B cell (primary cell): Measurements from ENCODE around the gene LIX1. TPM values are rescaled to one million over a fixed set of nuclear protein-coding genes. Genes with fewer than 3 reads are reported as not detected.

Experiments used
- ATAC-seq: fragments of 200-7000 bp; cut with Tn5 transposase; one replicate; pipeline ENCODE4 v1.10.0; 2021; ENCODE audit warnings: low read depth, mild to moderate bottlenecking, moderate number of reproducible peaks, moderate library complexity
- CTCF ChIA-PET: fragments of 350-600 bp; sonication (Branson Sonifier 250); formaldehyde crosslinking; loops from one replicate; lab custom pipeline; 2021; ENCODE audit warnings: antibody characterized with exemption, inconsistent platforms; lab: Charles Lee
- POLR2A ChIA-PET: fragments of 350-600 bp; sonication (Branson Sonifier 250); formaldehyde crosslinking; loops from one replicate; lab custom pipeline; 2021; ENCODE audit warnings: antibody characterized with exemption; lab: Charles Lee
- DNase-seq: peaks from one replicate; pipeline ENCODE4 v3.0.0; 2013
- H2AFZ ChIP-seq: 2 replicates; pipeline ENCODE4 v1.6.1; 2012; ENCODE audit warnings: mild to moderate bottlenecking, low read depth, low read length; ENCODE audit not compliant: insufficient read depth, poor library complexity, severe bottlenecking
- H3K27ac ChIP-seq, 2 donors: 1 replicate in 1 of 2; 2 replicates in 1 of 2; pipeline ENCODE4 v1.5.1; 2012 to 2013; ENCODE audit warnings: low read length in 2 of 2, mild to moderate bottlenecking in 2 of 2, moderate library complexity in 1 of 2
- H3K27me3 ChIP-seq, 4 experiments: fragments of 200-600 bp in 1 of 4; sonication (generic) in 1 of 4; replicated peaks in 1 of 4; 1 replicate in 2 of 4; 2 replicates in 2 of 4; pipeline versions ENCODE4 v1.6.1 to v1.7.0; 2013 to 2016; ENCODE audit warnings: low read length in 3 of 4, mild to moderate bottlenecking in 2 of 4, mixed read lengths in 1 of 4, moderate library complexity in 1 of 4; ENCODE audit not compliant: insufficient read depth in 4 of 4, control insufficient read depth in 3 of 4; ENCODE audit errors: control extremely low read depth in 1 of 4
- H3K36me3 ChIP-seq, 2 experiments: replicated peaks in 1 of 2; 1 replicate in 1 of 2; 2 replicates in 1 of 2; pipeline versions ENCODE4 v1.6.1 to v1.7.1; 2013; ENCODE audit warnings: low read length in 1 of 2; ENCODE audit not compliant: insufficient read depth in 2 of 2, control insufficient read depth in 1 of 2; ENCODE audit errors: control extremely low read depth in 1 of 2, extremely low read depth in 1 of 2
- H3K4me1 ChIP-seq, 2 donors: fragments of 200-600 bp in 1 of 2; sonication (generic) in 1 of 2; 1 replicate in 1 of 2; 2 replicates in 1 of 2; pipeline versions ENCODE4 v1.5.1 to v1.6.1; 2013 to 2017; ENCODE audit warnings: low read length in 2 of 2; ENCODE audit not compliant: control insufficient read depth in 2 of 2, insufficient read depth in 2 of 2
- H3K4me2 ChIP-seq: replicated peaks from 2 replicates; pipeline ENCODE3; 2012; ENCODE audit warnings: mild to moderate bottlenecking, low read depth, low read length; ENCODE audit not compliant: poor library complexity, severe bottlenecking
- H3K4me3 ChIP-seq, 5 experiments: fragments of 200-600 bp in 1 of 5; sonication (generic) in 1 of 5; 1 replicate in 3 of 5; 2 replicates in 2 of 5; pipeline versions ENCODE4 v1.5.1 to v1.7.0; 2011 to 2016; ENCODE audit warnings: low read length in 4 of 5, mild to moderate bottlenecking in 4 of 5, low read depth in 2 of 5, control low read depth in 1 of 5, moderate library complexity in 1 of 5; ENCODE audit not compliant: insufficient read depth in 1 of 5; ENCODE audit errors: control extremely low read depth in 1 of 5, extremely low read depth in 1 of 5
- H3K79me2 ChIP-seq: fragments of 200-600 bp; sonication (generic); one replicate; pipeline ENCODE4 v1.6.0; 2016; ENCODE audit warnings: low read length; ENCODE audit not compliant: control insufficient read depth, insufficient read depth
- H3K9ac ChIP-seq: fragments of 200-600 bp; sonication (generic); 2 replicates; pipeline ENCODE4 v1.6.1; 2017; ENCODE audit warnings: mild to moderate bottlenecking, low read length, moderate library complexity
- H3K9me3 ChIP-seq, 3 donors: one replicate each; pipeline versions ENCODE4 v1.6.1 to v1.7.1; 2013; ENCODE audit warnings: low read length in 2 of 3; ENCODE audit not compliant: control insufficient read depth in 2 of 3, insufficient read depth in 1 of 3; ENCODE audit errors: control extremely low read depth in 1 of 3
- H4K20me1 ChIP-seq: 2 replicates; pipeline ENCODE4 v1.6.0; 2012; ENCODE audit warnings: mild to moderate bottlenecking, low read length; ENCODE audit not compliant: insufficient read depth, control insufficient read depth, poor library complexity, severe bottlenecking
- H3K27ac Mint-ChIP-seq: one replicate; pipeline ENCODE4 v1.8.0; 2021; ENCODE audit warnings: mixed read lengths
- H3K27me3 Mint-ChIP-seq: one replicate; pipeline ENCODE4 v1.8.0; 2021; ENCODE audit warnings: mixed read lengths
- H3K4me1 Mint-ChIP-seq: one replicate; pipeline ENCODE4 v1.8.0; 2021; ENCODE audit warnings: mixed read lengths
- H3K4me3 Mint-ChIP-seq: one replicate; pipeline ENCODE4 v1.8.0; 2021; ENCODE audit warnings: mixed read lengths
- H3K9me3 Mint-ChIP-seq: one replicate; pipeline ENCODE4 v1.8.0; 2022; ENCODE audit warnings: mixed read lengths; ENCODE audit not compliant: insufficient read depth
- EZH2 ChIP-seq: IDR thresholded peaks from 2 replicates; pipeline ENCODE4 v1.6.1; 2012; ENCODE audit warnings: borderline replicate concordance, low read depth, mild to moderate bottlenecking, moderate library complexity, low read length; ENCODE audit not compliant: insufficient read depth, poor library complexity, severe bottlenecking
- WGBS: methylation state at CpG from one replicate; pipeline ENCODE4 v1.1.5; 2013; ENCODE audit warnings: missing lambda C conversion rate; ENCODE audit not compliant: insufficient coverage; 5-methylcytosine and 5-hydroxymethylcytosine counted together
- intact Hi-C: fragments of 100-400 bp; cut with micrococcal nuclease; formaldehyde crosslinking; loops from one replicate; pipeline ENCODE4 v1.10.0; 2022
- polyA plus RNA-seq: library from polyadenylated mRNA; depleted of rRNA; stranded (reverse); fragments of >200 nt; gene quantifications from 2 replicates; pipeline ENCODE4 v1.2.3, GENCODE V29; 2012
- total RNA-seq, 2 donors: library from RNA; stranded (reverse); fragments of 120-200 nt in 1 of 2; gene quantifications; 1 replicate in 1 of 2; 2 replicates in 1 of 2; pipeline versions ENCODE4 v1.2.3 to v1.2.4, GENCODE V29; 2013 to 2022
- TF ChIP-seq, protein P1 (sequence below): fragments of 200-600 bp; IDR thresholded peaks from one replicate; pipeline ENCODE4 v1.8.0; 2022; ENCODE audit warnings: antibody characterized with exemption, mild to moderate bottlenecking

LIX1 gene
- total and polyA plus RNA-seq, 2 donors (not counting 1 experiment from before 2014, with no cell fraction given), result not detected

DNA sequence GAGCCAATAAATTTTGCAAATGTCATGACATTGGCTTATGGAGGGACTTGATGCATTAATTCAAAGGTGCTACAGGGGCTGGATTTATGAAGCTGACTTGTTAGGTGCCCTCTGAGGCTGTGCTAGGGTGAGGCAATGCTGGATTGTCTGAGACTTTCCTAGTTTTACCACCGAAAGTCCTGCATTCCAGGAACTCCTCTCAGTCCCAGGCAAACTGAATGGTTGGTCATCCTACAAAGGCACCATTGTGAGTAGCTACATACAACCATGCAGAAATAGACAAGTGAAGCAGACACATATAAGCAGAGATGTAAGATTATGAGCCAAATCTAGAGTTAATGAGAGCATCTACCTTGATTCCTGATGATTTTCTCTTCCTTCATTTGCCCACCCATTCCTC is 95.3 kb downstream of the LIX1 start:
- Histone ChIP-seq H3K27me3 (peaks cover 0 to 3% (median 0%) of the 10 kb centered on the region in 4 experiments), H3K27ac (no peak overlapping the region), H3K4me3 (no peak overlapping the region), H3K4me2 (no peak overlapping the region), H2AFZ (no peak overlapping the region), H3K9ac (no peak overlapping the region), H4K20me1 (no peaks in the 10 kb centered on the region), H3K9me3 (no peaks in the 10 kb centered on the region), H3K36me3 (no peaks in the 10 kb centered on the region), H3K4me1 (no peaks in the 10 kb centered on the region), H3K79me2 (no peaks in the 10 kb centered on the region)
- intact Hi-C loops, result no loop called here
- H3K27me3 Mint-ChIP-seq, result peaks cover 11% of the 10 kb centered on the region
- CTCF ChIA-PET, result interaction anchor here (1.5 to 2.1 kb wide), 3 partner anchors 178 to 295 kb away, joined by 6 to 11 read pairs (median 8); no protein-coding TSS in a partner anchor
- ATAC-seq (no peak), DNase-seq (no peak)
- POLR2A ChIA-PET, result no interaction called here
- H3K4me3 Mint-ChIP-seq, result no peak overlapping the region
- no peaks in the 10 kb centered on the region for H3K4me1 Mint-ChIP-seq
- no peak overlapping the region for H3K27ac Mint-ChIP-seq
- WGBS, result no CpG with 5 or more reads among the region's 1 CpG
- no peaks in the 10 kb centered on the region for H3K9me3 Mint-ChIP-seq
- TF ChIP-seq, protein P1, sequence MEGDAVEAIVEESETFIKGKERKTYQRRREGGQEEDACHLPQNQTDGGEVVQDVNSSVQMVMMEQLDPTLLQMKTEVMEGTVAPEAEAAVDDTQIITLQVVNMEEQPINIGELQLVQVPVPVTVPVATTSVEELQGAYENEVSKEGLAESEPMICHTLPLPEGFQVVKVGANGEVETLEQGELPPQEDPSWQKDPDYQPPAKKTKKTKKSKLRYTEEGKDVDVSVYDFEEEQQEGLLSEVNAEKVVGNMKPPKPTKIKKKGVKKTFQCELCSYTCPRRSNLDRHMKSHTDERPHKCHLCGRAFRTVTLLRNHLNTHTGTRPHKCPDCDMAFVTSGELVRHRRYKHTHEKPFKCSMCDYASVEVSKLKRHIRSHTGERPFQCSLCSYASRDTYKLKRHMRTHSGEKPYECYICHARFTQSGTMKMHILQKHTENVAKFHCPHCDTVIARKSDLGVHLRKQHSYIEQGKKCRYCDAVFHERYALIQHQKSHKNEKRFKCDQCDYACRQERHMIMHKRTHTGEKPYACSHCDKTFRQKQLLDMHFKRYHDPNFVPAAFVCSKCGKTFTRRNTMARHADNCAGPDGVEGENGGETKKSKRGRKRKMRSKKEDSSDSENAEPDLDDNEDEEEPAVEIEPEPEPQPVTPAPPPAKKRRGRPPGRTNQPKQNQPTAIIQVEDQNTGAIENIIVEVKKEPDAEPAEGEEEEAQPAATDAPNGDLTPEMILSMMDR, result no peak
- no peak for TF ChIP-seq EZH2

DNA sequence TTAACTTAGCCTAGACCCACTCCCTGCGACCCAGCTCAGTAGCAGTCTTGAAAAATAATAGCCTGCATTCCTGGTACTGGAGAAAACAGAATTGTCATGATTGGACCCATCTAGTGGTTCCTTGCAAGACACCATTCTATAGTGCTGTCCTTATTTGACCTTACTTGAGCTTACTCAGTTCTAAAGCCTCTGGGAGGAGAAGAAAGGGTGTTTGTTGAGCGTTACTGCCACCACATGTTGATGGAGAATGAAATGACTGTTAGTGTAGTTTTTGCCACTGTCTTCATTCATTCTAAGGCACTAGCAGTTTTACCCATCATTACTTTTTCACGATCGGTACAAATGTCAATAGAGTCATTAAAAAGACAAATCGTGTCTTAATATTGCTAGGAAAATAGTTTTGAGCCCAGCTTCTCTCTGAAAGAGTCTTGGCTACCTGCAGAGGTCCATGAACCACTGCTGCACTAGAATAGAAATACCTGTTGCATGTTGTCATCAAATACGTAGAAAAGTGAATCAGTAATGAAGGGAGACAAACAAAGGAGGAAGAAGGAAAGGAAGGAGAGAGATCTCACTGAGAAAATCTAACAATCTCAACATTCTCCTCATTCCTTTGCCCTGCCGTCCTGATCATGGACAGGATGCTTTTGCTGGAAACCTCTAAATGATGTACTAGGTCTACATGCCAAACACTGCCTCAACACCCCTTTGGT is 96.0 kb downstream of the LIX1 start:
- Histone ChIP-seq H3K4me1 (no peaks in the 10 kb centered on the region), H3K36me3 (no peaks in the 10 kb centered on the region), H2AFZ (no peak overlapping the region), H3K9ac (no peak overlapping the region), H3K27me3 (peaks cover 0 to 3% (median 0%) of the 10 kb centered on the region in 4 experiments), H4K20me1 (no peaks in the 10 kb centered on the region), H3K79me2 (no peaks in the 10 kb centered on the region), H3K27ac (no peak overlapping the region), H3K4me2 (no peak overlapping the region), H3K4me3 (no peak overlapping the region), H3K9me3 (no peaks in the 10 kb centered on the region)
- Mint-ChIP-seq H3K4me1 (no peaks in the 10 kb centered on the region), H3K27ac (no peak overlapping the region), H3K9me3 (no peaks in the 10 kb centered on the region), H3K4me3 (no peak overlapping the region), H3K27me3 (peaks cover 9% of the 10 kb centered on the region)
- TF ChIP-seq, protein P1, result no peak
- TF ChIP-seq EZH2, result no peak
- CTCF ChIA-PET, result interaction anchor here (0.7 to 2.1 kb wide), 4 partner anchors 49 to 294 kb away, joined by 3 to 11 read pairs (median 7); no protein-coding TSS in a partner anchor
- WGBS, result 68% methylated on average over 3 of the region's 7 CpGs
- POLR2A ChIA-PET, result no interaction called here
- no peak for DNase-seq
- intact Hi-C loops, result no loop called here
- ATAC-seq, result no peak
